Fibroblast of upper back skin (primary cell): ENCODE measurements around the gene HPSE.
"Not testable (repeated sequence)": the region's sequence is repeated elsewhere in the genome, so short reads cannot be mapped to it uniquely, and the experiment has no call there.

ENCODE experiments used
- DNase-seq: peaks from one replicate; pipeline ENCODE4 v3.0.0-alpha.2; 2013

HPSE gene

GRCh38 chr4:83281307-83281706, 53.3 kb downstream of the HPSE start:
- DNase-seq, result no peak

GRCh38 chr4:83276299-83277040, 58.2 kb downstream of the HPSE start:
- no peak for DNase-seq

- not testable (repeated sequence) for DNase-seq
Observed at GRCh38 chr4:83273926-83274325, 60.7 kb downstream of the HPSE start.

- no peak for DNase-seq
Observed at GRCh38 chr4:83272900-83273299, 61.7 kb downstream of the HPSE start.

- peak; percentile 10 for DNase-seq
Observed at GRCh38 chr4:83269256-83269655, 65.4 kb downstream of the HPSE start.

- no peak for DNase-seq
Observed at GRCh38 chr4:83268491-83268890, 66.2 kb downstream of the HPSE start.

GRCh38 chr4:83267830-83268475, 66.7 kb downstream of the HPSE start:
- DNase-seq, result no peak

- DNase-seq, result peak; percentile 29
Observed at GRCh38 chr4:83267121-83267829, 67.4 kb downstream of the HPSE start.

GRCh38 chr4:83266689-83267088, 68.0 kb downstream of the HPSE start:
- peak; percentile 18 for DNase-seq

- no peak for DNase-seq
Observed at GRCh38 chr4:83263106-83263505, 71.5 kb downstream of the HPSE start.

- no peak for DNase-seq
Observed at GRCh38 chr4:83262682-83263081, 72.0 kb downstream of the HPSE start.

- DNase-seq, result no peak
Observed at GRCh38 chr4:83261307-83261706, 73.3 kb downstream of the HPSE start.

- DNase-seq, result no peak
Observed at GRCh38 chr4:83259586-83259985, 75.1 kb downstream of the HPSE start.

- DNase-seq, result no peak
Observed at GRCh38 chr4:83258461-83258860, 76.2 kb downstream of the HPSE start.

- no peak for DNase-seq
Observed at GRCh38 chr4:83257811-83258210, 76.8 kb downstream of the HPSE start.

- peak; percentile 95 for DNase-seq
Observed at GRCh38 chr4:83255584-83255983, 79.1 kb downstream of the HPSE start.

GRCh38 chr4:83252782-83253405, 81.8 kb downstream of the HPSE start:
- peak; percentile 73 for DNase-seq

- DNase-seq, result no peak
Observed at GRCh38 chr4:83251447-83251830, 83.2 kb downstream of the HPSE start.

- peak; percentile 70 for DNase-seq
Observed at GRCh38 chr4:83250687-83251446, 83.8 kb downstream of the HPSE start.

- no peak for DNase-seq
Observed at GRCh38 chr4:83248486-83248885, 86.2 kb downstream of the HPSE start.

- DNase-seq, result no peak
Observed at GRCh38 chr4:83247415-83248357, 87.0 kb downstream of the HPSE start.
